HG02759 (cell line): ENCODE results near the gene PFKFB4.

Experiments used
- ATAC-seq: cut with Tn5 transposase; IDR thresholded peaks from one replicate; pipeline ENCODE4 v1.9.1; 2021; ENCODE audit warnings: mild to moderate bottlenecking, moderate library complexity; ENCODE audit not compliant: unreplicated experiment

The PFKFB4 gene

GRCh38 chr3:48468329-48468731, 88.3 kb downstream of the PFKFB4 start:
- no peak for ATAC-seq
